ENCODE results near the gene OPN1LW.
A peak's percentile ranks its signal among the peaks of the same experiment; 100 is the strongest.
"Not testable (repeated sequence)": the region's sequence is repeated elsewhere in the genome, so short reads cannot be mapped to it uniquely, and the experiment has no call there.

The OPN1LW gene

GRCh38 chrX:154144010-154144409 lies at the start of gene OPN1LW:
Gene OPN1LW, plus strand, starts transcription at chrX:154144243. Its CDS starts 41 bp downstream, at chrX:154144284.
- DNase-seq: not testable (repeated sequence)

DNA sequence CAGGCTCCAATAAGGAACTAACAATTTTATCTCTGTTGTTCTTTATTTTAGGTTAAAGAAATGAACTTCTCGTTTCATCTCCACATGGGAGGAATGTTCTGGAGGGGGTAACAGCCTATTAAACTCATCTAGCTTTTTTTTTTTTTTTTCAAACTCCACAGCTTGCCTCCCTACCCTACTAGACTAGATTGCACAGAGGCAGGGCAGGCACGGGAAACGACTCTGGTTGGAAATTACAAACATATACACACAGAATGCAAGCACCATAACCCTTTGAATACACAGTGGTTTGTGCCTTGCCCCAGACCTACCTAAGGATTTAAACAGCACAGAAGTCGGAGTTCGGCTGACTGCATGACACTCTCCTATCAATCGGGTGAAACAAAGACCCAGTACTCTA lies 49.2 kb upstream of the OPN1LW start:
- DNase-seq: no peak

DNA sequence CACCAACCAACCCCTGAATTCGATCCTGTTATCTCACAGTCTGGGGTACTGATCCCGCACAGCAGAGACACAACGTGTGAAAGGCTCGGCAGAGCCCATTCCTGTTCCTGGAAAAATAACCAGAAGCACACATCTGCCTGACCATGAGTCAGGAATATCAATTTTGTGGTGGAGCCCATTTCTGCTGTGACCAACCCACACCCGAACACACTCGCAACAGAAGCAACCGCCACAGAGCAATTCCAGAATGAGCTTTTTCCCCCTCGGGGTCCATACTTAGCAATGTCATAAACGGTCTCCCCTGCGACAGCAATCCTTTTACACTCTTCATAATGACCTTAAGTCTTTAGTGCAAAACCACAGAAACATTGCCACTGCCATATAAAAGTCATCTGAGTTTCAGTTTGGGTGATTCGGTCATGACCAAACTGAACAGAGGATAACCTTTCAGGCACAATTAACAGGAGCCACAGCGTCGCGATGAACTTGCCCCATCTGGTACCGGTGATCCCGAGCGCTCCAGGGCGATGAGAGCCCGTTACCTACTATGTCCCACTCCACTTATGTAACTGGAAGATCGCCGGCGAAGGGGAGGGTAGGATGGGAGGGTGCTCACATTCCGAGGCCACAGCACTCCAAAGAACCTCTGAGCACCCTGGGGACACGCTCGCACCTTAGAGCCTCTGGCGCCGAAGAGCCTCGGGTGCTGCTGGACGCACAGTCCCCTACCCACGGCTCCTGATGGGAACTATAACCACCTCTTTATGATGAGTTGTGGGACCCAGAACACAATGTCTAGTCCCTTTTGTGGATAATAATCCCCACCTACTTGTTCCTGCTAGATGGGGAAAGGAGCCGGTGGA lies 47.7 kb upstream of the OPN1LW start:
- DNase-seq: peak; percentile 14 to 25

DNA sequence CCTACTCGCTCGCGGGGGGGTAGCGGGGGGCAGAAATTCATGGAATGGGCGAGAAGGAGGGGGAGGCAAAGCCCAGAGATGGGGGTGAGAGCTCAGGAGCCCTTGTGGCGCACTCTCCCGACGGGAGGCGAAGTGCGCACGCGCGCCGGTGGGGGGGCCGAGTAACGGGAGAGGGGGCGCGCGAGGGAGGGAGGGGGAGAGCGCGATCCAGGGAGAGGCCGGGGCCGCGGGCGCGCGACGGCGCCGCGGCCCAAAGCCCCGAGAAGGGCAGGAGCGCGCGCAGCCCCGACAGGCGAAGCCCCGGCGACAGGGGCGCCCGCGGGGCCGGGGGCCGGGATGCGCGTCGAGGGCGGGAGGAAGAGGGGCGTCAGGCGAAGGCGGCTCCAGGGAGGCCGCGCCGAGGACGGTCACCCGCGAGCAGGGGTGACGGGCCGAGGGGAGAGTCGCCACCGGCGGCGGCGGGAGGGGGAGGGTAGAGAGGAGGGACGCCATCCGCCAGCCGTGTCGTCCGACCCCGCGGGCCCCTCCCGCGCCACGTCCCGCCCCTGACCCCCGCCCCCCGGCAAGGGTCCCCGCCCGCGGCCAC lies 46.9 kb upstream of the OPN1LW start:
- DNase-seq: peak; percentile 67

GRCh38 chrX:154097589-154098541 lies 46.2 kb upstream of the OPN1LW start, which contains the start of gene MECP2:
Gene MECP2, minus strand, starts transcription at chrX:154097717.
- peak; percentile 85 to 87 for DNase-seq

- no peak for DNase-seq
These were observed 45.5 kb upstream of the OPN1LW start for GRCh38 chrX:154098551-154098950.

- DNase-seq: no peak
These were observed 30.3 kb upstream of the OPN1LW start for GRCh38 chrX:154113729-154114128.

DNA sequence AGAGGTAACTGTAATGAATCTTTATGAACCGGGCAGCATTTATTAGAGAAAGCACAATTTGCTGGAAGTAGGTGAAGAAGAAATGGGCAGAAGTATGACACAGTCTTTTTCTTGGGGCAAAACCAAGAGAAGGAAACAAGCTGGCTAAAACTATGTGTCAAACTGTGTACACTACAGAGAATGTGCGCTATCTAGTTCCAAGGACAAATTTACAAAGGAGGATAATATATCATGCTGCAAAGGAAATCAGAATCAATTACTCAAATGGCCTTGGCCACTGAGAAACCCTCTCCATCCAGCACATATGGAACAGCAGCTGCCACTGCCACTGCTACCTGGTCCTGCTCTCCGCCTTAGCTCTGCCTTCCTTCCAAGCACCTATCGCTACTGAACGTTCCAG lies 29.4 kb upstream of the OPN1LW start:
- no peak for DNase-seq

DNA sequence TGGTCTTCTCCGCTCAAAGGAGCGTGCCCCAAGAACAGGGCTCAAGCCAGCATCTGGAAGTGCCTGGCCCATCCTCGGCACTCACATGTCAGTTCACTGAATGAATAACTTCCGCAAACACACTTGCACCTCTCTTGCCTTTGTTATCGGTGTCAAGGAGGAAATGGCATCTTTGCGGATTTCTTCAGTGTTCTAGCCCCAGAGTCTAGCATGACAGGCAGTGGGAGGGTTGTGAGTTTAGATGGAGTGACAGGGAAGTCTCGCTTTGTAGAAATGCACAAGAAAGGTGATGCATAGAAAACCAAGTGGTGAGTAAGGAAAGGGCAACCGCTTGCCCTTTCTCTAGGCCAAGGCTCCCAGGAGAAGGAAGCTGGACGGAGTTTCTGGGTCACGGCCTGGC lies 29.0 kb upstream of the OPN1LW start:
- no peak for DNase-seq

DNA sequence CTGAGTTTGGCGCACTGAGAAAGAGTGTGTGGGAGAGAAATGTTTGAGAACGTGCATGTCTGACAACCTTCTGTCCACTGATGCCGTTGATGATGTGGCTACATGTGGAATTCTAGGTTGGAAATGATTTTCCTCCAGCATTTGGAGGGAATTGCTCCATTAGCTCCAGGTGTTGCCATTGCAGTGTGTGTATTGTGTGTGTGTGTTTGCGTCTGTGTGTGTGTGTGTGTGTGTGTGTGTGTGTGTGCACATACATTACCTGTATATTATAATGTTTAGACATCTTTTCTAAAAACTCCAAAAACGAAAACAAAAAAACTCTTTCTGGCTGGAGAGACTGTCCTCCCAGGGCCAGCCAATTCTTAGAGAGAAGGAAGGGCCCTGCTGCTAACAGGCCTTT lies 28.3 kb upstream of the OPN1LW start:
- DNase-seq: no peak

GRCh38 chrX:154116426-154117211 lies 27.4 kb upstream of the OPN1LW start:
- DNase-seq: no peak

DNA sequence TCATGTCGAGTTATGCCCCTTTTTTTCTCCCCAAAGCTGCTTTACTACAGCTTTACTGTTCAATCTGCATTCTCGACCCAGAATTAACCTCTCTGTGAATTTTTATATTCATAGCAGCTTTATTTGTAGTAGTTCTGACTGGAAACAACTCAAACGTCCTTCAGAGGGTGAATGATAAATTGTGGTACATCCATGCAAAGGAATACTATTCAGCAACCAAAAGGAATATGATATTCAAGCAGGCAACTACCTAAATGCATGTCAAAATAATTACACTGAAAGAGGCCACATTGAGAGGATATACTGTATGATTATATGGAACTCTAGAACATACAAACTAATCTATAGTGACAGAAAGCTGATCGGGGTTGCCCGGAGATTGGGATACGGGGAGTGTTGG lies 26.5 kb upstream of the OPN1LW start:
- DNase-seq: no peak

GRCh38 chrX:154120567-154120966 lies 23.5 kb upstream of the OPN1LW start:
- no peak for DNase-seq

- no peak for DNase-seq
These were observed 22.8 kb upstream of the OPN1LW start for GRCh38 chrX:154121207-154121606.

- DNase-seq: no peak
These were observed 22.1 kb upstream of the OPN1LW start for GRCh38 chrX:154121961-154122360.

DNA sequence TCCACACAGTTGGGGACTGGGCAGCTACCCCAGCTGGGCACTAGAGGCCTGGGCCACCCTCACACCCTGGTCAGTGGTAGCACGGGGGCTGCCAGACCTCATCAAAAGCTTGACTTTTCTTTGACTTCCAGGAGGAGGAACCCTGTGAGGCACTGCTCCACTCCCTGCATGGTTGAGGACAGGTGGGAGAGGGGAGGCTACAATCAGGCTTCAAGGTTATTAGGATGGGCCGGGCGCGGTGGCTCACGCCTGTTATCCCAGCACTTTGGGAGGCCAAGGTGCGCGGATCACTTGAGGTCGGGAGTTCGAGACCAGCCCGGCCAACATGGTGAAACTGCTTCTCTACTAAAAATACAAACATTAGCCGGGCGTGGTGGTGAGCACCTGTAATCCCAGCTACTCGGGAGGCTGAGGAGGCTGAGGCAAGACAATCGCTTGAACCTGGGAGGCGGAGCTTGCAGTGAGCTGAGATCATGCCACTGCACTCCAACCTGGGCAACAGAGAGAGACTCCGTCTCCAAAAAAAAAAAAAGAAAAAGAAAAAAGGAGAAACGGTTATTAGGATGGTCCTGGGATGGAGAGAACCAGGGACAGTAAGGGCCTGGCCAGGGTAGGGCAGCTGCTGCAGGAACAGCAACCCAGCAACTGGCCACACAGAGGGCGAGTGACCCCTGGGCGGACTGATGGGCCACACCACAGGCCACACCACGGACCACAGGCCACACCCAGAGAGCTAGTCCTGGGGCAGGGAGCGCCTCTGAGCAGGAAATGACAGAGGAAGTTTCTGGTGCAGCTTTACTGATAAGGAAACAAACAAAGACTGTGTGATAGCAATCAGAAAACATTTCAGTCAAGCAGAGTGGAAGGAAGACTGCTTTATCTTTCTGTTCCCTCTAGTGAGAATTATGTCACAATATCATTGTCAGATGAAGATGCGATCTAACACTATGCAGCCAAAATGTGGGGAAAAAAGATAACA lies 20.5 kb upstream of the OPN1LW start:
- DNase-seq: peak; percentile 8 to 26

GRCh38 chrX:154125391-154126040 lies 18.5 kb upstream of the OPN1LW start:
- DNase-seq: no peak

DNA sequence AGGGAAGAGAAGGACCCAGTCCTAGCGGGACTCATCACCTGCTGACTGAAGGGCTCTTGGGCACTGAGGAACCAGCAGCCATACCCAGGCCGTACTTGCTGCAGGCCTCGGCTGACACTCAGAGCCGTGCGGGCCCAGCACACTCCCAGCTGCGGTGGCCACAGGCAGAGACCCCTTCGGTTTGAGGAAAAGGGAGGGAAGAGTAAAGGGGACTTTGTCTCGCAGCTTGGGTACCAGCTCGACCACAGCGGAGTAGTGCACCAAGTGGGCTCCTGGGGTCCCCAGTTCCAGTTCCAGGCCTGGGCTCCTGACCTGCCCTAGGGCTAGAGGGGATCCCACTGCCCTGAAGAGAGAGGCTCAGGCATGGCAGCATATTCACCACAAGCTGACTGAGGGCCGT lies 17.9 kb upstream of the OPN1LW start:
- DNase-seq: no peak

DNA sequence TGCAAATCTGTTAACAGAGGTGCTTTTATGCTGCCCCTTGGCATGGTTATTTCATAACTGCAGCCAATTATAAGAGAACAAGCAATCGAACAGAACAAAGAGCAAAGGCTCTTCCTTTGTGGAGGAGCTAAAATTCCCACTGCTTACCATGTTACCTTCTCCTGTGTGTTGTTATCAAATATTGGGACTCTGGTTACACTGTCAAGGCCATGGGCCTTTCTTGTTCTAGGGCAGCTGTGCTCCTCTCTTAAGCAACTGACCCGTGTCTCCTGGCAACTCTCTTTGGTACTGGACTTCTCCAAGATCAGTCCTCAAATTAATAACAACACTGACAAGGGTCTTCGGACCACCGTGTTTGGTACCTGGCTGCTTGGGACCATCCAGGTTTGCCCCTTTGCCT lies 12.1 kb upstream of the OPN1LW start:
- DNase-seq: no peak

DNA sequence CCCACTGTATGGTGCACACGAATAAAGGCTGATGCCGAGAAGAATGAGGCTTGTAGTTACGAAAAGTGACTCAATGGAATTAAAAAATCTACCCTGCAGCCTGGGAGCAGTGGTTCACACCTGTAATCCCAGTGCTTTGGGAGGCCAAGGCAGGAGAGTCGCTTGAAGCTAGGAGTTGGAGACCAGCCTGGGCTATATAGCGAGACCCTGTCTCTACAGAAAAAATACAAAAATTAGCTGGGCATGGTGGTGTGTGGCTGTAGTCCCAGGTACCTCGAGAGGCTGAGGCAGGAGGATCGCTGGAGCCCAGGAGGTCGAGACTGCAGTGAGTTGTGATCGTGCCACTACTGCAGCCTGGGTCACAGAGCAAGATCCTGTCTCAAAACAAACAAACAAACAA lies 11.7 kb upstream of the OPN1LW start:
- no peak for DNase-seq

Data from stimulated activated CD4-positive, alpha-beta T cell treated with anti-CD3 and anti-CD28 coated beads, Interleukin-2, amount 100 ng/mL, for 24 hours (primary cell).